SK-N-SH treated with all-trans-retinoic acid at 6 μM for 48 hours (cell line): ENCODE results near the gene TLNRD1.

ENCODE experiments used
- ATAC-seq: fragments of 200-7000 bp; cut with Tn5 transposase; 3 replicates; pipeline ENCODE4 v1.9.1; 2020; ENCODE audit warnings: mild to moderate bottlenecking, moderate library complexity
- ARNTL ChIP-seq: fragments of 450-650 bp; formaldehyde crosslinking; IDR thresholded peaks from 2 replicates; pipeline ENCODE4 v1.5.0; 2020; ENCODE audit warnings: low read depth, mild to moderate bottlenecking, moderate library complexity, borderline replicate concordance
- BACH2 ChIP-seq: fragments of 250-450 bp; sonication (Bioruptor Pico); IDR thresholded peaks from 2 replicates; pipeline ENCODE4 v1.9.0; 2021; ENCODE audit warnings: mild to moderate bottlenecking, borderline replicate concordance
- CREB5 ChIP-seq: fragments of 250-450 bp; sonication (Bioruptor Pico); IDR thresholded peaks from 2 replicates; pipeline ENCODE4 v1.5.1; 2020; ENCODE audit warnings: low read depth, mild to moderate bottlenecking, moderate library complexity
- CSDC2 ChIP-seq: fragments of 250-450 bp; sonication (Bioruptor Pico); IDR thresholded peaks from 2 replicates; pipeline ENCODE4 v1.5.0; 2020; ENCODE audit warnings: mild to moderate bottlenecking, moderate library complexity
- ESRRG ChIP-seq: fragments of 250-450 bp; sonication (Bioruptor Pico); IDR thresholded peaks from 2 replicates; pipeline ENCODE4 v1.6.1; 2021; ENCODE audit warnings: mild to moderate bottlenecking
- ISL1 ChIP-seq: fragments of 250-450 bp; sonication (Bioruptor Pico); IDR thresholded peaks from 2 replicates; pipeline ENCODE4 v2.1.2; 2022; ENCODE audit warnings: mild to moderate bottlenecking, moderate library complexity
- OSR1 ChIP-seq: fragments of 250-450 bp; sonication (Bioruptor Pico); IDR thresholded peaks from 2 replicates; pipeline ENCODE4 v1.8.0; 2022; ENCODE audit warnings: moderate library complexity, mild to moderate bottlenecking, inconsistent platforms
- POU6F1 ChIP-seq: fragments of 250-450 bp; sonication (Bioruptor Pico); IDR thresholded peaks from 2 replicates; pipeline ENCODE4 v1.8.0; 2021; ENCODE audit warnings: low read depth, mild to moderate bottlenecking, moderate library complexity, borderline replicate concordance
- SNAI2 ChIP-seq: fragments of 250-450 bp; sonication (Bioruptor Pico); IDR thresholded peaks from 2 replicates; pipeline ENCODE4 v1.5.0; 2020; ENCODE audit warnings: mild to moderate bottlenecking, moderate library complexity
- TCF4 ChIP-seq: fragments of 250-450 bp; sonication (Bioruptor Pico); IDR thresholded peaks from 2 replicates; pipeline ENCODE4 v1.8.0; 2021; ENCODE audit warnings: mild to moderate bottlenecking, moderate library complexity, borderline replicate concordance
- TSHZ2 ChIP-seq: fragments of 250-450 bp; sonication (Bioruptor Pico); IDR thresholded peaks from 2 replicates; pipeline ENCODE4 v1.5.0; 2020; ENCODE audit warnings: mild to moderate bottlenecking, moderate library complexity
- ZC3H10 ChIP-seq: fragments of 250-450 bp; sonication (Bioruptor Pico); IDR thresholded peaks from 2 replicates; pipeline ENCODE4 v1.5.1; 2021; ENCODE audit warnings: mild to moderate bottlenecking, moderate library complexity
- ZFP3 ChIP-seq: fragments of 250-450 bp; sonication (Bioruptor Pico); IDR thresholded peaks from 2 replicates; pipeline ENCODE4 v1.5.0; 2020; ENCODE audit warnings: mild to moderate bottlenecking, moderate library complexity
- ZFP30 ChIP-seq: fragments of 450-650 bp; formaldehyde crosslinking; IDR thresholded peaks from 2 replicates; pipeline ENCODE4 v1.5.0; 2022; ENCODE audit warnings: mild to moderate bottlenecking, moderate library complexity
- ZNF565 ChIP-seq: fragments of 450-650 bp; formaldehyde crosslinking; conservative IDR thresholded peaks from 2 replicates; pipeline ENCODE4 v1.5.0; 2020; ENCODE audit warnings: low read depth, mild to moderate bottlenecking, moderate library complexity
- ZNF8 ChIP-seq: fragments of 450-650 bp; formaldehyde crosslinking; IDR thresholded peaks from 2 replicates; pipeline ENCODE4 v1.5.0; 2020; ENCODE audit warnings: mild to moderate bottlenecking, moderate library complexity
- TF ChIP-seq, protein P1 (sequence below): fragments of 250-450 bp; sonication (Bioruptor Pico); IDR thresholded peaks from 2 replicates; pipeline ENCODE4 v1.8.0; 2020; ENCODE audit warnings: mild to moderate bottlenecking, moderate library complexity, borderline replicate concordance
- TF ChIP-seq, protein P2 (sequence below): fragments of 250-450 bp; sonication (Bioruptor Pico); IDR thresholded peaks from 2 replicates; pipeline ENCODE4 v1.5.1; 2021; ENCODE audit warnings: mild to moderate bottlenecking, moderate library complexity

The TLNRD1 gene

DNA sequence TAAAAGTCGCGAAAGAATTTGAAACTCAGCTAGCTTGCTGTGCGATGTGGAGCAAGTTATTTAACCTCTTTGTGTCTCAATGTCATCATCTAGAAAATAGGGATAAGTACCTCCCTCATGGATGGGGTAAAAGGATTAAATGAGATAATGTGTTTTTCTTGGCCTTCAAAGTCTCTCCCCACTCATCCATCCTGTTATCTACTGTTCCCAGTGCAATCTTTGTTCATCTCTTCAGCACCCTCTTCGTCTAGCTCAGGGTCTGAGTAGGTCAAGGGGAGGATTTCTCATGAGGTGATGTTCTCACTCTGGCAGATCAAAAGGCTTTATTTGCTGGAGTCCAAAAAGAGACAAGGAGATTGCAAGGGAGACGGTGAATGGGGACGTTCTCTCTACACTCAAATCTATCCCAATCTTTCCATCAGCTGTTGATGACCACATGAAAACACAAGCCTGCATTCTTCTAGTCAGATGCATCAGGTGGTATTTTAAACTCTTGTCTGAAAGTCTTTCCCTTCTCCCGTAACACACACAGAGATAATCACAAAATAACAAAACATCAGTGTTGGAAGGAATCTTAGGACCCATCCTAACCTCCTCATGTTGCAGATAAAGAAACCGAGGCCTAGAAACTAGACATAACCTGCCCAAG lies 12.5 kb upstream of the TLNRD1 start:
- no peak for ATAC-seq
- no peak for TF ChIP-seq OSR1 (CRISPR knock-in tag)
- TF ChIP-seq ARNTL (CRISPR knock-in tag): no peak
- TF ChIP-seq TCF4 (CRISPR knock-in tag): no peak
- TF ChIP-seq ZFP3: no peak
- TF ChIP-seq, protein P1, sequence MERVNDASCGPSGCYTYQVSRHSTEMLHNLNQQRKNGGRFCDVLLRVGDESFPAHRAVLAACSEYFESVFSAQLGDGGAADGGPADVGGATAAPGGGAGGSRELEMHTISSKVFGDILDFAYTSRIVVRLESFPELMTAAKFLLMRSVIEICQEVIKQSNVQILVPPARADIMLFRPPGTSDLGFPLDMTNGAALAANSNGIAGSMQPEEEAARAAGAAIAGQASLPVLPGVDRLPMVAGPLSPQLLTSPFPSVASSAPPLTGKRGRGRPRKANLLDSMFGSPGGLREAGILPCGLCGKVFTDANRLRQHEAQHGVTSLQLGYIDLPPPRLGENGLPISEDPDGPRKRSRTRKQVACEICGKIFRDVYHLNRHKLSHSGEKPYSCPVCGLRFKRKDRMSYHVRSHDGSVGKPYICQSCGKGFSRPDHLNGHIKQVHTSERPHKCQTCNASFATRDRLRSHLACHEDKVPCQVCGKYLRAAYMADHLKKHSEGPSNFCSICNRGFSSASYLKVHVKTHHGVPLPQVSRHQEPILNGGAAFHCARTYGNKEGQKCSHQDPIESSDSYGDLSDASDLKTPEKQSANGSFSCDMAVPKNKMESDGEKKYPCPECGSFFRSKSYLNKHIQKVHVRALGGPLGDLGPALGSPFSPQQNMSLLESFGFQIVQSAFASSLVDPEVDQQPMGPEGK (CRISPR knock-in tag): no peak
- TF ChIP-seq, protein P2, sequence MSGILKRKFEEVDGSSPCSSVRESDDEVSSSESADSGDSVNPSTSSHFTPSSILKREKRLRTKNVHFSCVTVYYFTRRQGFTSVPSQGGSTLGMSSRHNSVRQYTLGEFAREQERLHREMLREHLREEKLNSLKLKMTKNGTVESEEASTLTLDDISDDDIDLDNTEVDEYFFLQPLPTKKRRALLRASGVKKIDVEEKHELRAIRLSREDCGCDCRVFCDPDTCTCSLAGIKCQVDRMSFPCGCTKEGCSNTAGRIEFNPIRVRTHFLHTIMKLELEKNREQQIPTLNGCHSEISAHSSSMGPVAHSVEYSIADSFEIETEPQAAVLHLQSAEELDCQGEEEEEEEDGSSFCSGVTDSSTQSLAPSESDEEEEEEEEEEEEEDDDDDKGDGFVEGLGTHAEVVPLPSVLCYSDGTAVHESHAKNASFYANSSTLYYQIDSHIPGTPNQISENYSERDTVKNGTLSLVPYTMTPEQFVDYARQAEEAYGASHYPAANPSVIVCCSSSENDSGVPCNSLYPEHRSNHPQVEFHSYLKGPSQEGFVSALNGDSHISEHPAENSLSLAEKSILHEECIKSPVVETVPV (CRISPR knock-in tag): no peak
- no peak for TF ChIP-seq POU6F1 (CRISPR knock-in tag)
- TF ChIP-seq CREB5 (CRISPR knock-in tag): no peak
- no peak for TF ChIP-seq ESRRG (CRISPR knock-in tag)
- TF ChIP-seq BACH2 (CRISPR knock-in tag): no peak

GRCh38 chr15:80989081-80989517 lies 11.6 kb upstream of the TLNRD1 start:
- peak; percentile 39 for ATAC-seq
- TF ChIP-seq ESRRG (CRISPR knock-in tag) (no peak), ZNF565 (CRISPR knock-in tag) (no peak), ZFP3 (no peak), SNAI2 (CRISPR knock-in tag) (no peak), ISL1 (CRISPR knock-in tag) (no peak), ZFP30 (CRISPR knock-in tag) (no peak), POU6F1 (CRISPR knock-in tag) (no peak), ZC3H10 (no peak), BACH2 (CRISPR knock-in tag) (no peak), TSHZ2 (CRISPR knock-in tag) (no peak), ZNF8 (CRISPR knock-in tag) (no peak), CSDC2 (no peak)
- TF ChIP-seq, protein P1 (CRISPR knock-in tag): no peak
- TF ChIP-seq, protein P2 (CRISPR knock-in tag): no peak
